IMR-90 (cell line): Measurements from ENCODE around the gene CLUH. TPM values are rescaled to one million over a fixed set of nuclear protein-coding genes. Genes with fewer than 3 reads are reported as not detected.
A peak's percentile ranks its signal among the peaks of the same experiment; 100 is the strongest.

ENCODE experiments used
- ATAC-seq: fragments of 200-7000 bp; cut with Tn5 transposase; 2 replicates; pipeline ENCODE4 v1.9.1; 2020; ENCODE audit warnings: low read depth, mild to moderate bottlenecking, moderate library complexity
- BruUV-seq: library from RNA; stranded (reverse); fragments of 400-500 nt; replicated peaks from 2 replicates; lab custom pipeline; 2021; lab: Mats Ljungman, UMichigan
- CTCF ChIA-PET: fragments of 300-600 bp; formaldehyde crosslinking; extraction: SDS; loops from one replicate; lab custom pipeline; 2021; ENCODE audit warnings: antibody characterized with exemption; lab: Yijun Ruan, JAX
- POLR2A ChIA-PET: fragments of 300-600 bp; sonication (Branson Sonifier 250); formaldehyde crosslinking; loops from one replicate; lab custom pipeline; 2022; ENCODE audit warnings: antibody characterized with exemption; ENCODE audit not compliant: unreplicated experiment; lab: Charles Lee
- DNase-seq: peaks from one replicate; pipeline ENCODE4 v3.0.0; 2013
- H2AFZ ChIP-seq: replicated peaks from 2 replicates; pipeline ENCODE3; 2013; ENCODE audit warnings: low read length, mild to moderate bottlenecking; ENCODE audit not compliant: poor library complexity
- H2AK5ac ChIP-seq: 2 replicates; pipeline ENCODE4 v1.6.1; 2013; ENCODE audit warnings: low read depth, low read length, inconsistent platforms
- H2AK9ac ChIP-seq: replicated peaks from 2 replicates; pipeline ENCODE3; 2013; ENCODE audit warnings: mild to moderate bottlenecking, low read depth, low read length, moderate library complexity; ENCODE audit not compliant: poor library complexity
- H2BK120ac ChIP-seq: 2 replicates; pipeline ENCODE4 v1.6.1; 2013; ENCODE audit warnings: low read depth, low read length, inconsistent platforms
- H2BK15ac ChIP-seq: 3 replicates; pipeline ENCODE4 v1.6.1; 2013; ENCODE audit warnings: low read depth, low read length, inconsistent platforms
- H2BK20ac ChIP-seq: 2 replicates; pipeline ENCODE4 v1.6.1; 2013; ENCODE audit warnings: low read depth, mild to moderate bottlenecking, inconsistent platforms, low read length, moderate library complexity
- H2BK5ac ChIP-seq: 2 replicates; pipeline ENCODE4 v1.6.1; 2013; ENCODE audit warnings: mild to moderate bottlenecking, low read depth, low read length, inconsistent platforms; ENCODE audit not compliant: poor library complexity, severe bottlenecking
- H3K14ac ChIP-seq: replicated peaks from 2 replicates; pipeline ENCODE4 v1.6.1; 2013; ENCODE audit warnings: low read depth, low read length, inconsistent platforms
- H3K18ac ChIP-seq: 2 replicates; pipeline ENCODE4 v1.6.1; 2013; ENCODE audit warnings: low read depth, low read length, control low read depth
- H3K23ac ChIP-seq: 2 replicates; pipeline ENCODE4 v1.6.1; 2013; ENCODE audit warnings: low read depth, low read length, inconsistent platforms
- H3K27ac ChIP-seq: 2 replicates; pipeline ENCODE4 v1.5.1; 2013; ENCODE audit warnings: mild to moderate bottlenecking, control low read depth, low read length; ENCODE audit not compliant: insufficient read depth
- H3K27me3 ChIP-seq: 2 replicates; pipeline ENCODE4 v1.6.1; 2013; ENCODE audit warnings: low read length; ENCODE audit not compliant: control insufficient read depth, insufficient read depth
- H3K36me3 ChIP-seq: 2 replicates; pipeline ENCODE4 v1.6.1; 2013; ENCODE audit warnings: low read length, mixed read lengths; ENCODE audit not compliant: control insufficient read depth, insufficient read depth
- H3K4ac ChIP-seq: 2 replicates; pipeline ENCODE4 v1.6.1; 2013; ENCODE audit warnings: low read depth, low read length, inconsistent platforms
- H3K4me1 ChIP-seq: 2 replicates; pipeline ENCODE4 v1.6.1; 2013; ENCODE audit warnings: low read length, mixed read lengths; ENCODE audit not compliant: control insufficient read depth, insufficient read depth
- H3K4me2 ChIP-seq: 2 replicates; pipeline ENCODE4 v1.6.1; 2013; ENCODE audit warnings: low read depth, mild to moderate bottlenecking, control low read depth, low read length, moderate library complexity
- H3K4me3 ChIP-seq: 2 replicates; pipeline ENCODE4 v1.5.1; 2013; ENCODE audit warnings: low read depth, mild to moderate bottlenecking, control low read depth, low read length, moderate library complexity; ENCODE audit not compliant: insufficient read depth
- H3K56ac ChIP-seq: 2 replicates; pipeline ENCODE4 v1.6.1; 2013; ENCODE audit warnings: low read length, inconsistent platforms; ENCODE audit not compliant: insufficient read depth; ENCODE audit errors: extremely low read depth
- H3K79me1 ChIP-seq, 2 experiments: 2 replicates each; pipeline ENCODE4 v1.6.1; 2013; ENCODE audit warnings: low read length in 2 of 2, inconsistent platforms in 1 of 2, low read depth in 1 of 2
- H3K9ac ChIP-seq: 2 replicates; pipeline ENCODE4 v1.6.1; 2013; ENCODE audit warnings: low read depth, low read length, control low read depth
- H3K9me1 ChIP-seq: 2 replicates; pipeline ENCODE4 v1.6.1; 2013; ENCODE audit warnings: low read length, inconsistent platforms; ENCODE audit not compliant: insufficient read depth
- H3K9me3 ChIP-seq: 2 replicates; pipeline ENCODE4 v1.6.1; 2013; ENCODE audit warnings: low read length; ENCODE audit not compliant: control insufficient read depth, insufficient read depth
- H4K20me1 ChIP-seq: 2 replicates; pipeline ENCODE4 v1.6.1; 2013; ENCODE audit warnings: low read length, inconsistent platforms; ENCODE audit not compliant: insufficient read depth
- H4K5ac ChIP-seq: 2 replicates; pipeline ENCODE4 v1.6.1; 2013; ENCODE audit warnings: mild to moderate bottlenecking, low read depth, low read length, control low read depth
- H4K8ac ChIP-seq, 2 experiments: 2 replicates each; pipeline ENCODE4 v1.6.1; 2013; ENCODE audit warnings: low read depth in 2 of 2, low read length in 2 of 2, control low read depth in 1 of 2, inconsistent platforms in 1 of 2
- H4K91ac ChIP-seq: 2 replicates; pipeline ENCODE4 v1.6.1; 2013; ENCODE audit warnings: low read depth, low read length, inconsistent platforms; ENCODE audit not compliant: insufficient read depth
- BHLHE40 ChIP-seq: fragments of 150-350 bp; IDR thresholded peaks from 2 replicates; pipeline ENCODE4 v1.6.1; 2016; ENCODE audit warnings: mild to moderate bottlenecking, low read depth, low read length
- CEBPB ChIP-seq: IDR thresholded peaks from 2 replicates; pipeline ENCODE4 v1.6.1; 2012; ENCODE audit warnings: low read depth, low read length, improper control_type of control experiment
- ELK1 ChIP-seq: fragments of 150-350 bp; IDR thresholded peaks from 2 replicates; pipeline ENCODE4 v1.6.1; 2016; ENCODE audit warnings: low read depth, mild to moderate bottlenecking, low read length, moderate library complexity, borderline replicate concordance
- FOS ChIP-seq: fragments of 150-350 bp; IDR thresholded peaks from 2 replicates; pipeline ENCODE4 v1.6.1; 2016; ENCODE audit warnings: low read depth, low read length
- MAFK ChIP-seq: IDR thresholded peaks from 2 replicates; pipeline ENCODE4 v1.6.1; 2012; ENCODE audit warnings: low read depth, low read length, improper control_type of control experiment
- MXI1 ChIP-seq: IDR thresholded peaks from 2 replicates; pipeline ENCODE4 v1.6.1; 2012; ENCODE audit warnings: low read depth, mild to moderate bottlenecking, low read length, moderate library complexity, borderline replicate concordance
- RCOR1 ChIP-seq: IDR thresholded peaks from 2 replicates; pipeline ENCODE4 v1.6.1; 2012; ENCODE audit warnings: mild to moderate bottlenecking, low read length, improper control_type of control experiment; ENCODE audit not compliant: insufficient replicate concordance
- SMC3 ChIP-seq: fragments of 150-350 bp; IDR thresholded peaks from 2 replicates; pipeline ENCODE4 v1.6.1; 2016; ENCODE audit warnings: low read depth, mild to moderate bottlenecking, antibody characterized with exemption, low read length, moderate library complexity
- USF2 ChIP-seq: fragments of 150-350 bp; IDR thresholded peaks from 2 replicates; pipeline ENCODE4 v1.6.1; 2017; ENCODE audit warnings: mild to moderate bottlenecking, antibody characterized with exemption, low read length, low read depth
- WGBS, 2 experiments: methylation state at CpG; one replicate each; pipeline versions ENCODE4 v1.1.5 to v1.1.7; 2013; ENCODE audit warnings: missing lambda C conversion rate in 2 of 2; ENCODE audit not compliant: insufficient read length in 1 of 2; ENCODE audit errors: extremely low coverage in 2 of 2; 5-methylcytosine and 5-hydroxymethylcytosine counted together
- dilution Hi-C: fragments of 300-500 bp; cut with HindIII; formaldehyde crosslinking; loops from one replicate; pipeline ENCODE4 v1.14.3; 2018; ENCODE audit warnings: low sequenced_read_pairs; ENCODE audit not compliant: unreplicated experiment
- in situ Hi-C: fragments of 300-500 bp; cut with MboI; formaldehyde crosslinking; loops from 3 replicates; pipeline ENCODE4 v1.14.3; 2019; ENCODE audit warnings: low sequenced_read_pairs, inconsistent platforms, mixed read lengths
- intact Hi-C: fragments of 100-400 bp; cut with micrococcal nuclease; formaldehyde crosslinking; loops from 2 replicates; pipeline ENCODE4 v1.10.0; 2022
- polyA plus RNA-seq, 3 experiments: library from polyadenylated mRNA; depleted of rRNA; stranded (reverse); fragments of >200 nt; gene quantifications; 2 replicates each; pipeline ENCODE4 v1.2.3, GENCODE V29; 2012; ENCODE audit warnings: low replicate concordance in 1 of 3
- total RNA-seq: library from RNA; depleted of rRNA; stranded (reverse); fragments of >200 nt; gene quantifications from 2 replicates; pipeline ENCODE4 v1.2.3, GENCODE V29; 2012

Gene CLUH
- total and polyA plus RNA-seq, 2 of the 4 experiments (the other 2 are of a cell fraction): 12.9 to 42.0 TPM

DNA sequence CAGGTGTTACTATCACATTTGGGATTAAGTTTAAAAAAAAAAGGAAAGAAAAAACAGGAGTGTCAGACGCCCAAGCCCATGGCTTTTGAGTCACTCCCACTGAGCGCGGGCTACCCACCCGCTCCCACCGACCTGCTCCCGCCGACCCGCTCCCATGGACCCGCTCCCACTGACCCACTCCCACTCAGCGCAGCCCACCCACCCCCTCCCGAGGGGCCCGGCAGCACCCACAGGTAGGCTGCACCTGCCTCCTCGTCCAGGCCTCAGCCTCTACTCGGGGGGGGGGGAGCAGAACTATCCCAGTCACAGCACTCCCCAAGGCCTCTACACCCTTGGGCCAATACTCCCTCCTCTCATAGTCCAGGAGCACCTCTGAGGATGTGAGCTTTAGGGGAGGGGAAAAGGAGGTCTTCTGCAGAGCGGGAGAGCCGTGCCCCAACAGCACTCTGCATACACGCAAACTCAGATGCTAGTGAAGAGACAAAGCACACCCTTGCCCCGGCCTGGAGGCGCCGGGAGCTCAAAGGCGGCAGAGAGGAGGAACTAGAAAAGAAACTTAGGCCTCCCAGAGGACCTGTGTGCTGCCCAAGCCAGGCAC is 2.9 kb downstream of the CLUH start:
- 90% methylated on average over 14 of the region's 21 CpGs; no CpG with 5 or more reads in 1 of the 2 experiments for WGBS, 2 experiments
- Histone ChIP-seq H2BK120ac (no peak overlapping the region), H4K91ac (no peak overlapping the region), H3K18ac (no peak overlapping the region), H3K9me1 (peaks cover 22% of the 10 kb centered on the region), H3K36me3 (peaks cover 5% of the 10 kb centered on the region; the same call in 1 of the 2 replicates), H3K4me1 (peaks cover 31% of the 10 kb centered on the region), H3K27me3 (no peaks in the 10 kb centered on the region), H3K79me1 (peaks cover 11 to 81% of the 10 kb centered on the region in 2 experiments), H2BK20ac (no peak overlapping the region), H2BK5ac (no peak overlapping the region), H3K4ac (no peak overlapping the region), H4K8ac (no peak overlapping the region), H3K56ac (no peak overlapping the region), H2AK9ac (peak overlapping the region; percentile 34), H3K9me3 (no peaks in the 10 kb centered on the region), H3K4me3 (no peak overlapping the region), H2BK15ac (no peak overlapping the region), H3K4me2 (no peak overlapping the region), H3K27ac (no peak overlapping the region), H4K5ac (no peak overlapping the region), H4K20me1 (peaks cover 72% of the 10 kb centered on the region), H3K9ac (no peak overlapping the region), H3K14ac (no peak overlapping the region), H3K23ac (no peak overlapping the region), H2AFZ (peak overlapping the region; percentile 26), H2AK5ac (no peak overlapping the region; the same call in 1 of the 2 replicates)
- dilution Hi-C loops (no loop called here), in situ Hi-C loops (no loop called here), intact Hi-C loops (no loop called here)
- CTCF ChIA-PET: no interaction called here
- ATAC-seq: no peak
- no TSS peak for BruUV-seq
- no peak for TF ChIP-seq RCOR1
- no peak for TF ChIP-seq CEBPB
- no peak for TF ChIP-seq USF2
- TF ChIP-seq SMC3: no peak
- TF ChIP-seq ELK1: no peak
- no peak for TF ChIP-seq MAFK
- TF ChIP-seq FOS: no peak
- TF ChIP-seq BHLHE40: no peak
- TF ChIP-seq MXI1: no peak
- POLR2A ChIA-PET: no interaction called here
- DNase-seq: no peak
